NCI-H2196 (cell line): ENCODE results near the gene DGCR6L.
A peak's percentile ranks its signal among the peaks of the same experiment; 100 is the strongest.
"Not testable (repeated sequence)": the region's sequence is repeated elsewhere in the genome, so short reads cannot be mapped to it uniquely, and the experiment has no call there.

Experiments
- DNase-seq: peaks from one replicate; lab custom pipeline; 2025; ENCODE audit not compliant: unreplicated experiment; lab: John Stamatoyannopoulos, UW

DGCR6L gene

GRCh38 chr22:20310773-20311172 lies 9.1 kb downstream of the DGCR6L start:
- not testable (repeated sequence) for DNase-seq

- DNase-seq: not testable (repeated sequence)
Observed at GRCh38 chr22:20310180-20310579, 9.7 kb downstream of the DGCR6L start.

- not testable (repeated sequence) for DNase-seq
Observed at GRCh38 chr22:20308806-20309650, 10.8 kb downstream of the DGCR6L start.

- DNase-seq: not testable (repeated sequence)
Observed at GRCh38 chr22:20307448-20308447, 12.1 kb downstream of the DGCR6L start.

- not testable (repeated sequence) for DNase-seq
Observed at GRCh38 chr22:20306646-20307447, 13.0 kb downstream of the DGCR6L start.

GRCh38 chr22:20305894-20306645 lies 13.8 kb downstream of the DGCR6L start:
- no peak for DNase-seq

GRCh38 chr22:20305230-20305893 lies 14.5 kb downstream of the DGCR6L start:
- not testable (repeated sequence) for DNase-seq

GRCh38 chr22:20304646-20305045 lies 15.2 kb downstream of the DGCR6L start:
- DNase-seq: no peak

- DNase-seq: not testable (repeated sequence)
Observed at GRCh38 chr22:20303229-20303534, 16.7 kb downstream of the DGCR6L start.

GRCh38 chr22:20302438-20303228 lies 17.2 kb downstream of the DGCR6L start:
- no peak for DNase-seq

- peak; percentile 53 for DNase-seq
Observed at GRCh38 chr22:20299746-20300136, 20.1 kb downstream of the DGCR6L start.

GRCh38 chr22:20298803-20299745 lies 20.8 kb downstream of the DGCR6L start:
- DNase-seq: peak; percentile 62

GRCh38 chr22:20298110-20298802 lies 21.6 kb downstream of the DGCR6L start:
- DNase-seq: no peak

- DNase-seq: no peak
Observed at GRCh38 chr22:20297414-20298109, 22.3 kb downstream of the DGCR6L start.

- no peak for DNase-seq
Observed at GRCh38 chr22:20296598-20296997, 23.3 kb downstream of the DGCR6L start.

- DNase-seq: no peak
Observed at GRCh38 chr22:20295262-20296064, 24.4 kb downstream of the DGCR6L start.
